Measurements from ENCODE around the gene CDKN1A.
"Not testable (repeated sequence)": the region's sequence is repeated elsewhere in the genome, so short reads cannot be mapped to it uniquely, and the experiment has no call there.

Gene CDKN1A

DNA sequence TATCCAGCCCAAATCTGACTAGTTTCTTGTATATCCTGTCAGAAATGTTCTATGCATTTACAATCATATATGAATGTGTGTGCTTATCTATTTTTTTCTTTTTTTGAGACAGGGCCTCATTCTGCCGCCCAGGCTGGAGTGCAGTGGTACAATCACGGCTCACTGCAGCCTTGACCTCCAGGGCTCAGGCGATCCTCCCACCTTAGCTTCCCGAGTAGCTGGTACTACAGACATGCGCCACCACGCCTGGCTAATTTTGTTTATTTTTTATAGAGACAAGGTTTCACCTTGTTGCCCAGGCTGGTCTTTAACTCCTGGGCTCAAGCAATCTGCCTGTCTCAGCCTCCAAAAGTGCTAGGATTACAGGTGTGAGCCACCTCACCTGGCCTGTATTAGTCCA is 16.1 kb downstream of the CDKN1A start:
- in situ Hi-C loops (cut with HindIII; ENCODE audit: low sequenced_read_pairs), result no loop called here

DNA sequence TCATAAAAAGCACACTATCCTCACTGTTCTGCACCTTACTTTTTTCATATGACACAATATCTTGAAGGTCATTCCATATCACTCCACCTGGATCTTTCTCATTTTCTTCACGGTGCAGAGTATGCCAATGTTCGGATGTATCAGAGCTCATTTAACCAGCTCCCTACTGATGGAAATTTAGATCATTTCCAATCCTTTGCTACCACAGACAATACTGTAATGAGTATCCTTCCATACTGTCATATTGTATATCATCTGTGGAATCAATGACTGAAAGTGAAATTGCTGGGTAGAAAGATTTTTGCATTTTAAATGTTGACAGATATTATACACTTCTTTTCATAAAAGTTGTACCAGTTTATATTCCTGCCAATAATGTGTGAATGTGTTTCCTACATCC is 16.9 kb downstream of the CDKN1A start:
- in situ Hi-C loops (cut with HindIII; ENCODE audit: low sequenced_read_pairs), result no loop called here

GRCh38 chr6:36697481-36697903 is 19.0 kb downstream of the CDKN1A start, which contains the start of gene RAB44:
RAB44 (plus strand) TSS chr6:36697826; CDS start chr6:36704236, 6,410 bp downstream.
- in situ Hi-C loops (cut with HindIII; ENCODE audit: low sequenced_read_pairs), result no loop called here

DNA sequence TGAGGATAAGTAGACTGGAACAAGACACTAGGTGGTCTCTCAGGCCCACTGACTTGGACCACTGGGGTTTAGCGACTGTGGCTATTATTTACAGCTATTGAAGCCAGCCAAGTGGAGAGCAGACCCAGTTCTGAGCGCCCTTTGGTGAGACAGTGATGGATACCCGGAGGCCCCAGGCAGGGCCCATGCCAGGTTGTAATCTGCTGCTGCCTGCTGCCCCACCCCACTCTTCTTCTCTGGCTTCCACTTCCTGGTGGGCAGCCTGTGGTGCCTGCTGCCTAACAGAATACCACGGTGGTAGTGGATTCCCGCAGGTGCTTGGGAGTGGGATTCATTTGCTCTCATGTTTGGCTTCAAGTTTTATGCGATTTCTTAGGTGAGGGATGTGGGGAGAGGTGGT is 19.7 kb downstream of the CDKN1A start:
- in situ Hi-C loops (cut with HindIII; ENCODE audit: low sequenced_read_pairs), result no loop called here

DNA sequence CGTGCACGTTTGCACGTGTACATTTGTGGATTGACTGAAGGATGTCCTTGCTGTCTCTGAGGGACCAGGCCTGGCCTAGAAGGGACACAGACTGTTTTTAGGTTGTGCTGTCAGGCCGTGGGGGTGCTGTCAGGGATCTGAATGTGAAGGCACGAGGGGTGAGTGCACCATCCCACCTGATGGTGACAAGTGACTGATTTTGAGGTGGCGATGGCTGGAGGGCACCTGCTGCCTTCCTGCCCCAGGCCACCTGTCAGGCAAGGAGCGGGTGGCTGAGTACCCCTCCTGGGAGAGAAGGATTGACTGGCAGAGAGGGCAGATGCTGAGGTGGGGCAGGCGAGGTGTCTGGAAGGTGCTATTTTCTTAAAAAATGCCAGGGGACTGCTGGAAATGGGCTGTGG is 20.4 kb downstream of the CDKN1A start:
- in situ Hi-C loops (cut with HindIII; ENCODE audit: low sequenced_read_pairs), result no loop called here

DNA sequence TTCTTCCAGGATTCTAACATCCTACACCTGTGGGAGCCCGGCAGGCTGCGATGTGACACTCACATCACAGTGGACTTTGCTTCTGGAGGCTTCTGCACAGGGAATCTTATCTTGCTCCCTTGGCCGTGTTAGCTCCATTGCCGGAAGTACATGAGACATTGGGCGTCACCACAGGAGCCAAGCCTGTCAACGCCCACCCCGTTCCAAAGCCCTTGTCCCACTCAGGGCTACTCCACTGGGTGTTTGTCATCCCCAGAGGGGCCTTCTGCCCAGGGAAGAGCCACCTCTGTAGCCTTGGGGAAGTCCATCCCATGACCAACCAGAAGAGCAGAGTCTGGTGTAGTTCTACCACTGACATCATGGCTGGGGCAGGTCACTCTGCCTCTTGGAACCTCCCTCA is 20.8 kb downstream of the CDKN1A start:
- in situ Hi-C loops (cut with HindIII; ENCODE audit: low sequenced_read_pairs), result no loop called here

GRCh38 chr6:36700071-36700812 is 21.7 kb downstream of the CDKN1A start:
- in situ Hi-C loops (cut with HindIII; ENCODE audit: low sequenced_read_pairs), result no loop called here

DNA sequence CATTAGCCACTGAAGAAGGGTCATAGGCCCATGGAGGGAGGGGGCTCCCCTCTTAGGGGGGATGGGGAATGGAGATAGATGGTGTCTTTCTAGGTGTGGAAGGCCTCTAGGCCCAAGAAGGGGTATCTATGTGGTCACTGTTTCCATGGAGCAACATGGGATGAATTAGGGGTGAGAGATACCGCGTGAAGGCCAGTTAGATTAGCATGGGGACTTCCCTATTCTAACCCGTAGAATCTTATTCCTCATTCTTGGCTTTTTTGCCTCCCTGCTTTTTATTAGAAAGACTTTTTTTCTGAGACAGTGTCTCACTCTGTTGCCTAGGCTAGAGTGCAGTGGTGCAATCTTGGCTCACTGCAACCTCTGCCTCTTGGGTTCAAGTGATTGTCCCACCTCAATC is 22.3 kb downstream of the CDKN1A start:
- in situ Hi-C loops (cut with HindIII; ENCODE audit: low sequenced_read_pairs), result no loop called here

GRCh38 chr6:36701401-36701991 is 23.0 kb downstream of the CDKN1A start:
- in situ Hi-C loops (cut with HindIII; ENCODE audit: low sequenced_read_pairs), result no loop called here

GRCh38 chr6:36702656-36703055 is 24.1 kb downstream of the CDKN1A start:
- in situ Hi-C loops (cut with HindIII; ENCODE audit: low sequenced_read_pairs), result no loop called here

DNA sequence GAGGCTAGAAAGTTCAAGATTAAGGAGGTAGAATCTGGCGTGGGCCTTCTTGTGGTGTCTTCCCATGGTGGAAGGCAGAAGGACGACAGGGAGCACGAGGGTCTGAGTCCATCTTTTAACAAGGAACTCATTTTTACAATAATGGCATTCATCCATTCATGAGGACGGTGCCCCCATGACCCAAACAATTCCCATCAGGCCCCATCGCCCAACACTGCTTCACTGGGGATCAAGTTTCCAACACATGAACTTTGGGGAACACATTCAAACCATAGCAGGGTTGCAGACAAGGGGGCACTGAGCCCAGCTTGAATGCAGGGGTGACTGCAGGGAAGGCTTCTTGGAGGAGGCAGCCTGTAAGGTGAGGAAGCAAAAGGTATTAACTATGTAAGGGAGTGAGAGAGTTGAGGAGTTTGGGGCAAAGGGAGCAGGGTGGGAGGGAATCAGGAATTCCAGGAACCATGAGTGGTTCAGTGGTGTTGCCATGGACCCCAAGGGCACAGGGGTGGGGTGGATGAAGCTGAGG is 24.6 kb downstream of the CDKN1A start:
- in situ Hi-C loops (cut with HindIII; ENCODE audit: low sequenced_read_pairs), result no loop called here

DNA sequence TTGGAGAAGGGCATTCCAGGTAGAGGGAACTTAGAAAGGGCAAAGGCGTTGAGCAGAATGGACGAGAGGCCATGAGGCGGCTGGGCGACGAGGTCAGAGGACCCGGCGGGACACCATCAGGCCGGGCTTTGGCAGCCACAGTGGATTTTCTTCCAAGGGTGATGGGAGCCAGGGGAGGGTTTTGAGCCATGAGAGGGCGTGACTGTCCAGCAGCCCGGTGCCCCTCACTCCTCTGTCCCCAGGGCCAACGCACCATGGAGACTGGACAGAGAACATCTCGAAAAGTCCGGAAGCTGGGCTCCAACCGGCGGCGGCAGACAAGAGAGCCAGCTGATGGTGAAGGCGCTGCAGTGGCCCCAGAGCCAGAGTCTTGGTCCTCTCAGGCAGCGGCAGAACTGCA is 25.5 kb downstream of the CDKN1A start:
- in situ Hi-C loops (cut with HindIII; ENCODE audit: low sequenced_read_pairs), result no loop called here

GRCh38 chr6:36704961-36705577 is 26.6 kb downstream of the CDKN1A start:
- in situ Hi-C loops (cut with HindIII; ENCODE audit: low sequenced_read_pairs), result not testable (repeated sequence)

DNA sequence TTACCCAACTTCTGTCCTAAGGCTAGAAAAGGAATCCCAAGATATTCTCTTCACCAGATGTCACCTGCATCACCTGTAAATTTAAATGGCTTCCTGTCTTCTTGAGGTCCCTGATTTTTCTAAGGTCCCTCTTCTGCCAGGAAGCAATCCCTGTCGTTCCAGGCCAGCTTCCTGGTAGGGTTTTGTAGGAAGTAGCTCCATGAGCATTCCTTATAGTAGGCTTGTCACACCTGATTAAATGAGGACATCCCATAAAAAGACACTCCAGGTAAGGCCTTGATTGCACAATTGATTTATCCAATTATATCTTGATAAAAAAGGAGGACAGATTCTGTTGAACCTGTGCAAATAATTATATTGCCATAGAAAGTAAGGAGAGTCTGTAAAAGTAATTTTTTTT is 27.8 kb downstream of the CDKN1A start:
- in situ Hi-C loops (cut with HindIII; ENCODE audit: low sequenced_read_pairs), result no loop called here

- in situ Hi-C loops (cut with HindIII; ENCODE audit: low sequenced_read_pairs), result no loop called here
These were observed 34.3 kb downstream of the CDKN1A start for GRCh38 chr6:36712816-36713215.

- in situ Hi-C loops (cut with HindIII; ENCODE audit: low sequenced_read_pairs), result no loop called here
These were observed 35.3 kb downstream of the CDKN1A start for GRCh38 chr6:36713846-36714245.

- in situ Hi-C loops (cut with HindIII; ENCODE audit: low sequenced_read_pairs), result no loop called here
These were observed 36.0 kb downstream of the CDKN1A start for GRCh38 chr6:36714511-36714910.

DNA sequence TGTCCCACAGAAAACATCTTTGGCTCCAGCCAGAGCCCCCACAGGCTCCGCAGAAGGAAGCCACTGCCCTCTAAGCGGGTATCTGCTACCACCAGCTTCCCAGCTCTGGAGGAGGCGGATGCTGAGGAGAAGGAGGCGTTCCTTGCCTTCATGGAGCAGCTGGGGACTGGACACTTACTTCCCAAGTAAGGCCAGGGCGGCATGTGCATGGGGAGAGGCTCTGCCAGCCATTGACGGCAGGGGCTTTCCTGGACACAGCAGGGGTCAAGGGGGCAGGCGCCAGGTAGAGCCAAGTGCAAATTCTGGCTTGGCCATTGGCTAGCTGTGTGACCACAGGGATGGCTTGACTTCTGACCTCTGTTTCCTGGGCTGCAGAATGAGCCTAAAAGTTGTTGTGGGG is 37.0 kb downstream of the CDKN1A start:
- in situ Hi-C loops (cut with HindIII; ENCODE audit: low sequenced_read_pairs), result no loop called here

GRCh38 chr6:36716476-36717093 is 38.1 kb downstream of the CDKN1A start:
- in situ Hi-C loops (cut with HindIII; ENCODE audit: low sequenced_read_pairs), result no loop called here

GRCh38 chr6:36717231-36717825 is 38.8 kb downstream of the CDKN1A start:
- in situ Hi-C loops (cut with HindIII; ENCODE audit: low sequenced_read_pairs), result no loop called here

DNA sequence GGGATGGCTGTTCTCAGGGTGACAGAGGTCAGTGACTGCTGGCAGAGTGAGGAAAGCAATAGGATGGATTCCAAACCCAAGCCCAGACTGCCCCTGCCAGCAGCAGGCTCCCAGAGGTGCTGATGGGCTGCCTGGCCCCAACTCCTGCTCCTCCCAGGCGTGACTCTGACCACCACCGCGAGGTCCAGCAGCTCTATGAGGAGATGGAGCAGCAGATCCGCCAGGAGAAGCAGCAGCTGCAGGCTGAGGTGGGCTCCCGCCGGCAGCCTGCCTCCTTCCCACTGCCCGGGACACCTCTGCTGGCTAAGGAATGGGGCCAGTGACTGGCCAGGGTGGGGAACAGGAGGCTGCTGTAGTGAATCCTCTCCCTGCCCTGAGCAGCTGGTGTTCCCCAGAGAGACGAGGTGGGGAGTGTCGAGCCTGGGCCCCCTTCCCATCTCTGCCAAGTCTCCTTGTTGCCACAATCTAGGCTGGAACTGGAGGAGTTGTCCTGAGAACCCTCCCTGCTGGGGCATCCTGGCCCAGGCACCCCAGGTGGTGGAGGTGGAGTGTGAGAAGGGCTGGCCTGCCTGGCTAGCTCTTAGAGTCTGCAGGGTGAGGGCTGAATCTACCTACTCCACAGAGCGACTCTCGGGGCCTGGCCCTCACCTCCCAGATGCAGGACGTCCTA is 39.5 kb downstream of the CDKN1A start:
- in situ Hi-C loops (cut with HindIII; ENCODE audit: low sequenced_read_pairs), result no loop called here
